Activated effector memory CD4-positive, alpha-beta T cell treated with Interleukin-2 at 50 U/mL for 16 hours (primary cell): ENCODE measurements around the gene FIGN.

Experiments
- DNase-seq: peaks from one replicate; pipeline ENCODE4 v3.0.0-alpha.2; 2020

Gene FIGN

DNA sequence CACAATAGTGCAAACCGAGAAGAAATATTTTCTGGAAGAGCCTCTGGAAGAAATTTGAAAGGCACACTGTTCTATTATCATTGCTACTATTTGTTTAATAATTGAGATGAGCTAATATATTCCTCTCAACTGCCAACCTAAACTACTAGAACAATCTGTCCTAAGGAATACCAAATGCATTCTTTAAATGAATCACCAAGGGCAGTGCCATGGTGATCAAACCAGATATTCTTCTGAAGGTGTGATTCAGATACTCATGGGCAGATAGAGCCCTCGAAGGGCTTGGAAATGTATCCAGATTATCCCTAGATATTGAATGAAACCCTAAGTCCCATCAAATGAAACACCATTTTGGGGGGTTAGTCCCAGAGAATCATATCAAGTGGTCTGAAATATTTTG lies 76.6 kb downstream of the FIGN start:
- DNase-seq = no peak

DNA sequence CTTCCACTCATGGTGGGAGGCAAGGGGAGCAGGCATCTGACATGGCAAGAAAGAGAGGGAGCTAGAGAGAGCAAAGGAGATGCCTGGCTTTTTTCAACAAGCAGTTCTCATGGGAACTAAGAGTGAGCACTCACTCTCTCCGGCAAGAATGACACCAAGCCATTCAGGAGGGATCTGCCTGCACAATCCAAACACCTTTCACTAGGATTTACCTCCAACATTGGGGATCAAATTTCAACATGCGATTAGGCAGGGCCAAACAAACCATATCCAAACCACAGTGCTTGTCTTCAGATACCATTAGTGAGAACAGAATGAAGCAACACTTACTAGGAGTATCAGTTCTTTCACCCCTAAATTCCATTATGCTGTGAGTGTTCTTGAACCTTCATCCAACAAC lies 77.3 kb downstream of the FIGN start:
- no peak for DNase-seq

DNA sequence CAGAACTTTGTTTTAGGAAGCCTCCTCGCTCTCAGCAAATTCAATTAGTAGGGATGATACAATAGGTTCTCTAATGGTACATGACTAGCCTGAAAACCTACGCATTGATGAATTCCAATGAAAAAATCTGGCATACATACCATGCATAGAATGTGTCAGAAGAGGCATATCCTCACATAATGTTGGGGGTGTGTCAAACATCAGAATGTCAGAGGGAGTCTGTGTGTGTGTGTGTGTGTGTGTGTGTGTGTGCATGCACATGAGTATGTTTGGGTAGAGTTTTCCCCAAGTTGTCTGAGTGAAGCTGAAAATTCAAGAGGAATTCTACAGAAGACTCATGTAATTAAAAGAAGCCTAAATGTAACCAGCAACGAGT lies 78.5 kb downstream of the FIGN start:
- DNase-seq = no peak

DNA sequence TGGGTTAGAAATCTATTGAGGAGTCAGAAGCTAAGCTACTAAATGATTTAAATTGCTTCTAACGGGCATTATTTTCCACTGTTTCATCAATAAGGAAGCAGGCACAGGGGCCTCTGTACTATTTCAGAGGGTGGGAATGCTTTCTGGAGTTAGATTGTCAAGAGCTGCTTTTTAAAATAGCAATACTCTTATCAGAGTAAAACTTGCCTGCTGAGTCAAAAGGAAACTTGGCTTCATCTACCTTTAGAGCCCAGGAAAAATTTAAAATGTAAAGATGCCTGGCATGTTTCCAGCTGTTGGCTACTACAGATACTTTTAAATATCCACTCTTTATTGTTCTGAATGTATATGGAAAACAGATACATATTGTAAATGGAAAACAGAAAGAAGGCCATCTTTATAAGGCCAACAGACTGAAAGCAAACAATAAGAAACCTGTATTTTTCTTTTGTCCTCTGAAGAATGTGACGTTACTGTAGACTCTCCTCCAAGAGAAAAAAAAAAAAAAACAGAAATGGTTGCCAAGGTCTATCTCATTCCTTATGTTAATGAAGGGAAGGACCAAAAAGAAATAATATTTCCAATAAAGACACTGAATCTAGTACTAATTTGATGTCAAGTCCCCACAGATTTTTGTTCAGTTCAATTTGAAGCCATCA lies 79.1 kb downstream of the FIGN start:
- no peak for DNase-seq

DNA sequence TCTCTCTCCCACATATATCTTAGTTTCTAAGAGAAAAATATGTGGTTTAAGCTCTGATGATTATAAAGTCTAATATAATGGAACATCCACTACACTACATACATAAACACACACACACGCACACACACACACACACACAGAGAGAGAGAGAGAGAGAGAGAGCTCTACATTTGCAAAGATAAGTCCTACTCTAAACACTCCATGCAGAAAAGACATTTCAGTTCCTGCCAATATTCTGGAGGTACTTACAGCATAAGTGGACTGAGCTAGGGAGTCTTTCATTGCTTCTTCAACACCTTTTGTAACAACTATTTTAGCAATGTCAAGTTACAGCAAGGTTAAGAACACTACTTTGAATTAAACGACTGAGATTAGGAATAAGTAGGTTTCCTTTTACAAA lies 80.1 kb downstream of the FIGN start:
- DNase-seq = no peak

DNA sequence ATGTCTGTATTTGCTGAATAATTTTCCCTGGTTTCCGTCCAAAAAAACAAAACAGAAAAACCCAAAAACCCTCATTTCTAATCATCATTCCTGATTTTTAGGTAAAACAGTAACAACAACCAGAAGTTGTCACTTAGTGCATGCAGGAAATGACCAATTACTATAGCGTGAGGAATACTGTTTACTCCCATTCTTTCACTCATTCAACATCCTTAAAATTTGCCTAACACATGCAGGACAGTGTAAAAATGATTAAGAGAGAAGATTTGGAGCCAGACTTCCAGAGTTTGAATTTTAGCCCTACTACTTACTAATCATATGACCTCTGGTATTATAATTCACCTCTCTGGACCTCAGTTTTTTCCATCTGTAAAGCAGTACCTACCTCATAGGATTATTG lies 83.1 kb downstream of the FIGN start:
- no peak for DNase-seq

DNA sequence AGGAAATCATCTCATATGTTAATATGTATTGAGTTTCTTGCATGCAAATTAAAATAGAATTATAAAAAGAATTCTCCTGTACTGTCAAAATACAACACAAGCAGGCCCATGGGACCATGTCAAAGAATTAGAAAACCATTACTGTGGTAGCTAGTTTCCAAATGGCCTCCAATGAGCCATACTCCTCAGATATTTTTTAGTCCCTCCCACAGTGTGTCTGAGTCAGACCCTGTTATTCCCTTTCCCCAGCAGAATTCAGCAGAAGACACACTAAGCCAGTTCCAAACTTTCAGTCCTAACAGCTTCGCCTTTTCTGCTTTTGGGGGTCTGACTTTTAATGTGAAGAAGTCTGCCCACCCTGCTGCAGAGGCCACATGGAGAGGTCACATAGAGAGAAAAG lies 86.7 kb downstream of the FIGN start:
- no peak for DNase-seq

DNA sequence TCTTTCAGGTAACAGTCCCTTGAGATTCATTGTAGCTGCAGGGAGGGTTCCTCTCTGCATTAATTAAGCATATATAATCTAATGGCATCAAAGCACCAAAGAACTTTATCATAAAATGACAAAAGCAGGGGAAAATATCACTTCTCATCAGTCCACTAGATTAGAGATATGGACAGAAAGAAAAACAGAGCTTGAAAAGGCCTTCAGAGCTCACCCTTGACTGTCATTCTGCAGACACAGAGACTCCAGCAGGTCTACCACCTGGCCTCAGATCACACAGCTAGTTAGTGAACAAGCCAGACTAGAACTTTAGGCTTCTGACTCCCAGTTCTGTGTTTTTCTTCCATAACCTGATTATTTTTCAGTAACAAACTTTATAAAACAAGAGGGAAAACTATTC lies 88.5 kb downstream of the FIGN start:
- DNase-seq = no peak

DNA sequence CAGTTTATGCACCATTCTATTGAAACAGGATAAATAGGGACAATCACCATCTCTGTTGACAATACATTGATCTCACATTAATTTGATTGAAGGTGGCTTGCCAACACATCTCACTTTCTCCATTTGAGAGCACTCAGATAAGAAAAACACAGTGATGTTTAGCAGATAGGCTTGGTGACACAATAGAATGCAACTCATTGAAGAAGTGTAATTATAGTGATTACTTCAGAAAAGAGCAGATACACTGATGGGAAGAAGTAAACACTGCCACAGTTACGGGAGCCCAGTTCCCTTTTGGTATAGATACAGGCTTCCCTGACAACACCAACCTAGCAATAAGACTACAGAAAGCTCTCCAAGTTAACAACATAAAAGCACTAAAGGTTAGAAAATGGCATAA lies 89.1 kb downstream of the FIGN start:
- DNase-seq = no peak

DNA sequence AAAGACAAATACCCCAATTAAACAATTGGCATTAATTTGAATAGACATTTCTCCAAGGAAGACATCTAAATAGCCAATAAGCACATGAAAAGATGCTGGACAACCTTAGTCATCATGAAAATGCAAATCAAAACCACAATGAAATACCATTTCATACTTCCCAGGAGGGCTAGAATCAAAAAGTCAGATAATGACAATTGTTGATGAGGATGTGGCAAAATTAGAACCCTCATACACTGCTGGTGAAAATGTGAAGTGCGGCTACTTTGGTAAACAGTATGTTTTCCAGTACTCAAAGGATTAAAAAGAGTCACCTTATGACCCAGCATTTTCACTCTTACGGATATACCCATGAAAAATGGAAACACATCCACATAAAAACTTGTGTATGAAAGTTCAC lies 91.6 kb downstream of the FIGN start:
- DNase-seq = no peak

DNA sequence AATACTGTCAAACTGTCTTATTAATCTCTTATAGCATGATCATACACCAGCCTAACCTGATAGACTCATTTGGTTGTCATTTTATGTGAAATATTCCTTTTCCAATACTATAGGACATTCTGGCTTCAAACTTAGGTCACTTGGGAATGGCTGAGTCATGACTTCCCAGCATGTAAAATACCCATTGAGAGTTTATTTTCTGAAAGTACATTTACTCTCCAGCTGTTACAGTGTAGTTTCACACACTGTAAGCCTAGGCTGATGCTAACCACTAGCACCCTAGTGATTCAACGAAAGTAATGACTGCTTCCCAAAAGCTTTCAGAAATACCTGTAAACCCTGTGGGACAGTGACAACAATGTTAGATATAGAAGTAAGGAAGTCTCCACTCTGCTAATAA lies 93.8 kb downstream of the FIGN start:
- no peak for DNase-seq

DNA sequence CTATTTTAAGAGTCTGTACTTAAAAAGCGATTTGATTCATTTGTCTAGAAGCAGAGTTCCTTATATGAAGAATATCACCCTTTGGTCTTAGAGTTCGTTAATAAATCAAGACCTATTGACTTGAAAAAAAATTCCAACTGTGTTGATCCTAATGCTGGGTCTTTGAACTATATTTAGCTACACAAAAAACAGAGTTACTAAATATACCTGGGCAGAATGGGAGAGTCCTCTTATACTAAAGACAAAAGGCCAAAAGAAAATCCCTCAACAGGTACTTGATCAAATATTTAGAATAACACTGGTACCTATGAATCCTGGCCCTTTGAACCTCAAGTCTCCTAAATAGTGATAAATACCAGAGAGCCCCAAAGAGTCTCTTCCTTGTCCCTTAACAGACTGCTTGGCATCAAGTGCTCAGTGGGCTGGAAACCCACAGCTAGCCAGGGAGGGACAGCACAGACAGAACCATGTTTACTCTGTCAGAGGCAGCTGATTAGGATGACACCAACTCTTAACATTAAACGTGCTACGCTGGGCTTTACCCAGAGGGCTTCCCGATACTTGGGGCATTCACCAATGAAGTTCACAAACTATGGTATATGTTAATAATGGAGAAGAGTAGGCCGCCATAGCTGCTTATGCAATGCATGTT lies 95.1 kb downstream of the FIGN start:
- DNase-seq = no peak

DNA sequence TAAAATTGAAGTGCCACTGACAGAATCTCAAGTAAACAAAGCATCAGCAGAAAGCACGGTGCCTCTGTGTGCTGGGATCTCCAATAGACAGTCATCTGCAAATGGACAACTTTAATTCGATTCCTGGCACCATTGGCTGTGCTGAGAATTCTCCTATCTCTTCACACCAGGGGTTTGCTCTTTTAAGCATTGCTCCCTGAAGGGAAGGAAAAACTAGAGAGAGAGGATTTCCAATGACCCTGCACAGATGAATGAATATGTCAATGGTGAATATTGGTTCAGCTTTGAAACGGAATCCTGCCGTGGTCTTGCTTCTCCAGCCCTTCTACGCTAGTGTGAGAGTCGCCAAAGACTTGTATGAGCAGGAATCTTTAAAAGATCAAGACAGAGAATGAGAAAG lies 97.9 kb downstream of the FIGN start:
- no peak for DNase-seq

DNA sequence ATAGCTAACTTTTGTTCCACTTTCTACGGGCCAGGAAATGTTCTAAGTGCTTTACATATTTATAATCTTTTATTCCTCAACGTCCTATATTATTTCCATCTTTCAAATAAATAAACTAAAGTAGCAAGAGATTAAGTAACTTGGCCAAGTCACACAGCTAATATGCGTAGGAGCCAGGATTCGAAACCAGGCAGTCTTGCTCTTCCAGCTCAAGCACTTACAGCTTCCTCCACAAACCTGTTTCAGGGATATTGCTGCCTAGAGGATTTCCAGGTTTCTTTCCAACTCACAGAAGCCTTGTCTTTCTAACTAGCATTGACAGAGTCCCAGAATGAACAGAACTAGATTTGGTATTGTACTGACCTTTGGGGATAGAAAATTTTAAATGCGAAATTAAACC lies 102.5 kb downstream of the FIGN start:
- no peak for DNase-seq

DNA sequence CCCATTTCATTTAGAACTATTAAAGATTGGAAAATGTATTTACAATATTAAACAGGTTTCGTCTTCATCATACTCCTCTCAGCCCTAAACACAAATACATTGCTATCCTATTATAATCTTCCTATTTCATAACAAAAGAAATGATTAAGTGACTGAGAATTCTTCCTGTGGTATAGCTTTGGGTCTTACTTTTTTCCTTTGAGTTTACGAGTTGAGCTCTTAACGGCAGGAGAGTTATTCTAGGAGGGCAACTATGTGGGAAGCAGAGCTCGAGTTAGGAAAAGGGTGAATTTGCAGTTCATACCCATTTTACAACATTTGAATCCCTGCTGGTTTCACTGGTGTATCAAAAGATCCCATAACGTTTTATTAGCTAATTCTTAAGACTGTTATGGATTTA lies 105.0 kb downstream of the FIGN start:
- no peak for DNase-seq

DNA sequence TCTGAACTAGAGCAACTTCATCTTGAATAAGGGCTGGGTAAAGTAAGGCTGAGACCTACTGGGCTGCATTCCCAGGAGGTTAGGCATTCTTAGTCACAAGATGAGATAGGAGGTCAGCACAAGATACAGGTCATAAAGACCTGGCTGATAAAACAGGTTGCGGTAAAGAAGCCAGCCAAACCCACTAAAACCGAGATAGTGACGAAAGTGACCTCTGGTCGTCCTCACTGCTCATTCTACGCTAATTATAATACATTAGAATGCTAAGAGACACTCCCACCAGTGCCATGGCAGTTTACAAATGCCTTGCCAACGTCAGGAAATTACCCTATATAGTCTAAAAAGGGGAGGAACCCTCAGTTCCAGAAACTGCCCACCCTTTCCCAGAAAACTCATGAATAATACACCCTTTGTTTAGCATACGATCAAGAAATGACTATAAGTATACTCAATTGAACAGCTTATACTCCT lies 109.1 kb downstream of the FIGN start:
- no peak for DNase-seq

DNA sequence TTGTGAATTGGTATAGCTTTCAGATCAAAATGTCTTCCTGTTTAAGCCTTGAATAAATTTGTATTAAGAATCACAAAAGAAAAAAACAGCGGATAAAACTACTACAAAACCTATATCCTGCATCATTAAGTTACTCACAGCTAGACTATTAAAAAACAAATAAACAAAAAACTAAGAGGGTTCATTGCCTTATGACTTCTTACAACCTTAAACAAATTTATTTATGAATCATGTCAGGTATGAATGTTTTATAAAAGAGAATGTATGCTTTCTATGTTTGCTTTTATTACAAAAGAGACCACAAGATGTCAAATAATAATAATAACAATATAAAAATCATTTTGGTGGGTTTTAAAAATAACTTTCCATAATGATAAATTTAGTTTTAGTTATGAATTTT lies 109.6 kb downstream of the FIGN start:
- no peak for DNase-seq

DNA sequence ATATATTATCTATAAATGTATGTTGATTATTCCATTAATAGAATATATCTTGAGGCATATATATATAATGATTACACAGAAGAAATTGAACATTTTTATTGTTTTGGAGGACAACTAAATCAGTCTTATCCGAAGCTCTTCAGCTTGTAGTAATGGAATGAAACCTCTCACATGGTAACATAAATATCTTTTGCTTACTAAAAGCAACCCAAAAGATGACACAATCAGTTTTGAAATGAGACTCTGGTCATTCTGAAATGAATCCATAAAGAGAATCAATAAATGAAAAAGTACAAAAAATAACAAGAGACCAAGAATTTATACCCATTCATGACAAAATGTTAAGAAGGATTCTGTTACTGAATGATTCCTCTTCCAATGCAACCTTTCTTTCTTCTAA lies 110.2 kb downstream of the FIGN start:
- DNase-seq = no peak

DNA sequence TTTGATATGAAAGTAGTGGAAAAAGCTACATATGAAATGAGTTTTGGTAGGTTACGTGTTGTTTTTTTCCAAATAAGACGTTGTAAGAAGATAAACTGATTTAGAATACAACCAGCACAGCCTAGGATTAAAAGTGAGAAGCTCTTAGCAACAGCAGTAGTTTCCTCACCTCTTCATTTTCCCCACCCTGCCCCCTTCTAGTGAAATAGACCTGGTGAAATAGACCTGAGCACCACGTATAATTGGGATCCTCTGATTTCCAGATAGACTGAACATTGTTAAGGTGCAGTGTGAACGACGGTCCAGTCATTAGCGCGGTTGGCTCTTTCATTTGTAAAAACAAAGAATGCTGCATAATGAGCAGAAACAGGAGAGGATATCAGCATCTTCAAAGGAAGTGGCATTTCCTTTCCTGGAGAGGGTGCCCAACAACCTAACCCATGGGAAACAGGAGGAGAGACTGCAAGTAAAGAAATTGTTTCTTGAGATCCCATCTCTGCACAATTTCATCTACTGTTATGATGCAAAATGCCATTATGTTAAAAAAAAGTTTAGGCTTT lies 114.3 kb downstream of the FIGN start:
- DNase-seq = no peak

DNA sequence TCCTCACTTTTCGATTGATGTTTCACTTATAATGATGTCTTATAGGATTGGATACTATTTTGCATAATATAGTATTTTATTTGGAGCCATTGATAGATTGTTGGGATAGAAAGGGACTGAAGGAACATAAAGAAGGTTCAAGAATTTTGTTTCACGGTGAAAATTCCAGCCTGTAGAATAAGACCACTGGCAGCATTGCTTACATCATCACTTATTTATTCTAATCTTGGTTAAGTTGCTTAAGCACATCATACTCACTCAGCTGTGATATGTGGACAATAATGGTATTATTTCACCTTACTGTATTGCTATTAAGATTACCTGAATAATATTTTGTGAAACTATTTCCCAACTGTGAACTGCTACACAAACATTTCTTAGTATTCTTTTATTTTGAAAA lies 118.3 kb downstream of the FIGN start:
- no peak for DNase-seq

DNA sequence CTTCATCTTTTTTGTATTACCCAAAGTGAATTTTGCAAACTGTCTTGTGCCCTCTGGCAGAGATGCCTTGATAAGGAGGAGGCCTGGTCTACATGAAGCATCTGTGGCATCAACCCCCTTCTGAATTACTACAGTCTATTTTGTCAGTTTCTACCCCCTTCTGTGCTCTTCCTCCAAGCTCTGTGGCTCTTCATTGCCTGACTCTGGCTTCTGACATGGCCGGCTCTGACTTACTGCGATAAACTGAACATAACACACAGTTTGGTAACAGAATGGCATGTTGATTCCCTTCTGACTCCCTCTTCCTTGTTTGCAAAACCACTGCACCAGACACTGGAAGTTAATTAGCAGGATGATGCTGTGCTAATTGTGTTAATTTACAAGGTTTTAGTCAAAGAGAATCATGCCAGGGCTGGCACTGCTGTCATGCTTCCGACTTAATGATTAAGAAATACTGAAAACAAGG lies 122.5 kb downstream of the FIGN start:
- DNase-seq = no peak

DNA sequence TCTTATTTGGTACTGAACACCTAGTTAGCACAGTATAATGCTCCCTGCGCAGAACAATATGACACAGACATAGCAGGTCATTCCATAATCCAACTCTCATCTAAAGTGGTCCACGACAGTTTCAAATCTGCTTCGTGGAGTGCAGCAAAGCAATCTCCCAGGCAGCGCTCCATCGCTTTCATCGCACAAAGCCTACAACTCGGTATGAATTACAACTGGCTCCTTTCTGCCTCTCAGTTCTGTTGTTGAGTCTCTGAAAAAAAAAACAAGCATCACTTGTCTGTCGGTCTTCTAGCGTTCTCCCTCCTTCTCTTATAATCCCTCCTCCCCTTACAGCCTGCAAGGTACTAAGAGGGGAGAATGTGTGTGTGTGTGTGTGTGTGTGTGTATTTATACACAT lies 123.5 kb downstream of the FIGN start:
- no peak for DNase-seq

DNA sequence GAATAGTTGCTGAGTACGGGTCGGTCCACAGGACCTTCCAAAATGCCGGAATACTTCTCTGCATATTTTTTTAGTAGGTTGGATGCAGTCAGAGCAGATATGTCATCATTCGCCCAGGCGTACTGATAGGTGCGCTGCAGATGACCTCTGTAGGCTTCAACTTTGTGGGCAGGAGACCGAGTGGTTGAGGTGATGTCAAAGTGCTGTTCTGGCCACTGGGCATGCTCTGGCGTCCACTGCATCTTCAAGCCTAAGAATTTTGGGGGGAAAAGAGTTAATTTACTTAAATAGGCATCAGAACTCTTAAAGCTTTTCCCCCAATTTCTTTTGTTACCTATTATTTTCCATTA lies 124.3 kb downstream of the FIGN start:
- DNase-seq = no peak

DNA sequence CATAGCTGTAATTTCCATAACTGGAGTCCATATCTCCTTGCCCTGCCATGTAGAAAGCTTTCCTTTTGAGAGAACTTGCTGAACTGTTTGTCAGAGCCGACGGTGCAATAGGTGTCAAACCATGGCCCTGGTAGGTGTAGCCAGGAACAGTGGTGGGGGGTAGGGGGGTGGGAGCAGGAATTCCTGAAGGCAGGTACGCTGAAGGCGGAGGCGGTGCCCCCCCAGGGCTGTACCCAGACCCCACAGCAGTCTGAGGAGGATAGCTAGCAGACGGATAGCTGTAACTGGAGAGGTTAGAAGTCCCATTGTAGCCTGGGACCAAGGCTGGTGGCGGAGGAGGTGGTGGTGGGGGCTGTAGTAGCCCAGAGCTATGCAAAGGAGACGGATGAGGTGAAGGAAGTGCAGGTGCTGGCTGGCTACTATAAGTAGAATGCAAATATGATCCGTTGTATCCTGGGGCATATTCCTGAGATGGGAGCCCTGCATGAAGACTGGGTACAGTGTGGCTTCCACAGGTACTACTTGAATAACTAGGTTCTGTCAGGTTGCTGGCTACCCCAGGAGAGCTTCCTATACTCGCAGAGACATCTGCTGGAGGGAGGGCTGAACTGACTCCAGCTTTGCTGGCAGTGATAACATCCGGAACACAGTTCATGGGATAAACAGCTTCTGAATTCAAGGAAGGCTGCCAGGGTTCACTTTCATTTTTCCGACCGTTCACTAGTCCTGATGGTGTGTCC lies 124.8 kb downstream of the FIGN start:
- DNase-seq = no peak
